22Rv1 (cell line): ENCODE measurements around the gene AKR1E2.

ENCODE experiments used
- H3K27ac ChIP-seq: fragments of 450-650 bp; 2 replicates; pipeline ENCODE4 v1.5.1; 2017
- ZFX ChIP-seq: fragments of 450-650 bp; IDR thresholded peaks from 2 replicates; pipeline ENCODE4 v1.6.1; 2017; ENCODE audit warnings: antibody characterized with exemption, borderline replicate concordance
- TF ChIP-seq, protein P1 (sequence below): fragments of 450-650 bp; IDR thresholded peaks from 2 replicates; pipeline ENCODE4 v1.5.1; 2017; ENCODE audit warnings: mild to moderate bottlenecking

Gene AKR1E2

GRCh38 chr10:4824791-4825310 lies 1.2 kb upstream of the AKR1E2 start:
- TF ChIP-seq, protein P1, sequence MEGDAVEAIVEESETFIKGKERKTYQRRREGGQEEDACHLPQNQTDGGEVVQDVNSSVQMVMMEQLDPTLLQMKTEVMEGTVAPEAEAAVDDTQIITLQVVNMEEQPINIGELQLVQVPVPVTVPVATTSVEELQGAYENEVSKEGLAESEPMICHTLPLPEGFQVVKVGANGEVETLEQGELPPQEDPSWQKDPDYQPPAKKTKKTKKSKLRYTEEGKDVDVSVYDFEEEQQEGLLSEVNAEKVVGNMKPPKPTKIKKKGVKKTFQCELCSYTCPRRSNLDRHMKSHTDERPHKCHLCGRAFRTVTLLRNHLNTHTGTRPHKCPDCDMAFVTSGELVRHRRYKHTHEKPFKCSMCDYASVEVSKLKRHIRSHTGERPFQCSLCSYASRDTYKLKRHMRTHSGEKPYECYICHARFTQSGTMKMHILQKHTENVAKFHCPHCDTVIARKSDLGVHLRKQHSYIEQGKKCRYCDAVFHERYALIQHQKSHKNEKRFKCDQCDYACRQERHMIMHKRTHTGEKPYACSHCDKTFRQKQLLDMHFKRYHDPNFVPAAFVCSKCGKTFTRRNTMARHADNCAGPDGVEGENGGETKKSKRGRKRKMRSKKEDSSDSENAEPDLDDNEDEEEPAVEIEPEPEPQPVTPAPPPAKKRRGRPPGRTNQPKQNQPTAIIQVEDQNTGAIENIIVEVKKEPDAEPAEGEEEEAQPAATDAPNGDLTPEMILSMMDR: no peak
- TF ChIP-seq ZFX: no peak
- no peak overlapping the region for H3K27ac ChIP-seq

GRCh38 chr10:4825456-4825867 lies 545 bp upstream of the AKR1E2 start:
- peak overlapping the region; percentile 74; the same call in 1 of the 2 replicates for H3K27ac ChIP-seq
- TF ChIP-seq ZFX: no peak
- TF ChIP-seq, protein P1: no peak

GRCh38 chr10:4826792-4827324 lies 851 bp downstream of the AKR1E2 start:
- TF ChIP-seq, protein P1: no peak
- TF ChIP-seq ZFX: no peak
- H3K27ac ChIP-seq: peak overlapping the region; percentile 74

- TF ChIP-seq, protein P1: no peak
- TF ChIP-seq ZFX: no peak
- no peak overlapping the region for H3K27ac ChIP-seq
Measured at GRCh38 chr10:4828005-4828404, 2.0 kb downstream of the AKR1E2 start.

GRCh38 chr10:4830551-4830950 lies 4.5 kb downstream of the AKR1E2 start:
- no peak overlapping the region for H3K27ac ChIP-seq
- TF ChIP-seq ZFX: no peak
- TF ChIP-seq, protein P1: no peak

DNA sequence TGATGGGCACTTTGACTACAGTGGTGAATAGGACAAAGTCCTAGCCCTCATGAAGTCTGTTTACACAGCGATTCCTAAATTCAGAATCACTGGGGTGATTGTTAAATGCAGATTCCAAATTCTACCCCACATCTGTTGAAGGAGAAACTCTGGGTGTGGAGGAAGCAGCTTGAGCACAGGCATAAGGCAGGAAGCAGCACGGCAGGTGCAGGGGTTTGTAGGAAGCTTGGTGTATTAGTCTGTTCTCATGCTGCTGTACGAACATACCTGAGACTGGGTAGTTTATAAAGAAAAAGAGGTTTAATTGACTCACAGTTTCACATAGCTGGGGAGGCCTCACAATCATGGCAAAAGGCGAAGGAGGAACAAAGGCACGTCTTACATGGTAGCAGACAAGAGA lies 5.1 kb downstream of the AKR1E2 start:
- H3K27ac ChIP-seq: no peak overlapping the region
- TF ChIP-seq ZFX: no peak
- TF ChIP-seq, protein P1: no peak

DNA sequence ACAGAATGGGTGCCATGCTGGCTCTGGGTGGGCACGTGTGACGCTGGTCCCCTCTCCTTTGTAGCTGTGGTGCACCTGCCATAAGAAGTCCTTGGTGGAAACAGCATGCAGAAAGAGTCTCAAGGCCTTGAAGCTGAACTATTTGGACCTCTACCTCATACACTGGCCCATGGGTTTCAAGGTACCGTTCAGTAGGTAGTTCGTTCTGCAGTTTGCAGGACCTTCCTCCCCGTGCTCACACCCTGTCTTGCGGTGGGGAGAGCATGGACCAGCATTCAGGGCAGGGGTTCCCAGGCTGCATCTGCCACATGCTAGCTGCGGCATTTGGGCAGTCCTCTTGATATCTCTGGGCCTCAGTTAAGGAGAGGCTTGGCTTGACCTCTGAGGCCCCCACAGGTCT lies 7.3 kb downstream of the AKR1E2 start:
- TF ChIP-seq ZFX: no peak
- TF ChIP-seq, protein P1: no peak

More for the DNA sequence above, 7.3 kb downstream of the AKR1E2 start:
- no peak overlapping the region for H3K27ac ChIP-seq
